ENCODE data around the gene NDUFS1.
"Not testable (repeated sequence)": the region's sequence is repeated elsewhere in the genome, so short reads cannot be mapped to it uniquely, and the experiment has no call there.

NDUFS1 gene

GRCh38 chr2:206112108-206112507 lies 47.1 kb downstream of the NDUFS1 start:
- Histone ChIP-seq H3K4me1 (ENCODE audit: control insufficient read depth, insufficient read depth, low read length) (no peaks in the 10 kb centered on the region), H3K9me3 (ENCODE audit: control insufficient read depth, low read length) (no peaks in the 10 kb centered on the region), H3K4me3 (ENCODE audit: insufficient read depth, low read depth, low read length) (no peak overlapping the region), H3K27me3 (ENCODE audit: control insufficient read depth, insufficient read depth, low read length, poor library complexity, severe bottlenecking) (no peaks in the 10 kb centered on the region), H3K36me3 (ENCODE audit: control insufficient read depth, insufficient read depth, low read length) (no peaks in the 10 kb centered on the region), H3K27ac (ENCODE audit: insufficient read depth, low read depth, low read length, poor library complexity, severe bottlenecking) (no peak overlapping the region)
- 94 to 98% methylated on average over 2 to 3 of the region's 3 CpGs for WGBS, 2 experiments

GRCh38 chr2:206108713-206109112 lies 50.5 kb downstream of the NDUFS1 start:
- Histone ChIP-seq H3K36me3 (ENCODE audit: control insufficient read depth, insufficient read depth, low read length) (no peaks in the 10 kb centered on the region), H3K27ac (ENCODE audit: insufficient read depth, low read depth, low read length, poor library complexity, severe bottlenecking) (no peak overlapping the region), H3K27me3 (ENCODE audit: control insufficient read depth, insufficient read depth, low read length, poor library complexity, severe bottlenecking) (no peaks in the 10 kb centered on the region), H3K9me3 (ENCODE audit: control insufficient read depth, low read length) (no peaks in the 10 kb centered on the region), H3K4me3 (ENCODE audit: insufficient read depth, low read depth, low read length) (no peak overlapping the region), H3K4me1 (ENCODE audit: control insufficient read depth, insufficient read depth, low read length) (no peaks in the 10 kb centered on the region)
- 93% methylated on average over 7 of the region's 7 CpGs for WGBS, 2 experiments

GRCh38 chr2:206105541-206105940 lies 53.7 kb downstream of the NDUFS1 start:
- no peaks in the 10 kb centered on the region for H3K27me3 ChIP-seq (ENCODE audit: control insufficient read depth, insufficient read depth, low read length, poor library complexity, severe bottlenecking)
- 88 to 94% methylated on average over 5 of the region's 5 CpGs for WGBS, 2 experiments
- no peak overlapping the region for H3K4me3 ChIP-seq (ENCODE audit: insufficient read depth, low read depth, low read length)
- H3K4me1 ChIP-seq (ENCODE audit: control insufficient read depth, insufficient read depth, low read length) = no peaks in the 10 kb centered on the region
- H3K27ac ChIP-seq (ENCODE audit: insufficient read depth, low read depth, low read length, poor library complexity, severe bottlenecking) = no peak overlapping the region
- no peaks in the 10 kb centered on the region for H3K36me3 ChIP-seq (ENCODE audit: control insufficient read depth, insufficient read depth, low read length)
- H3K9me3 ChIP-seq (ENCODE audit: control insufficient read depth, low read length) = no peaks in the 10 kb centered on the region

- Histone ChIP-seq H3K9me3 (ENCODE audit: control insufficient read depth, low read length) (no peaks in the 10 kb centered on the region), H3K27me3 (ENCODE audit: control insufficient read depth, insufficient read depth, low read length, poor library complexity, severe bottlenecking) (no peaks in the 10 kb centered on the region), H3K4me3 (ENCODE audit: insufficient read depth, low read depth, low read length) (no peak overlapping the region), H3K4me1 (ENCODE audit: control insufficient read depth, insufficient read depth, low read length) (no peaks in the 10 kb centered on the region), H3K27ac (ENCODE audit: insufficient read depth, low read depth, low read length, poor library complexity, severe bottlenecking) (no peak overlapping the region), H3K36me3 (ENCODE audit: control insufficient read depth, insufficient read depth, low read length) (no peaks in the 10 kb centered on the region)
- WGBS, 2 experiments = 93 to 96% methylated on average over 4 of the region's 4 CpGs
Observed at GRCh38 chr2:206105038-206105437, 54.2 kb downstream of the NDUFS1 start.

- WGBS, 2 experiments = 94 to 96% methylated on average over 19 of the region's 19 CpGs
- not testable (repeated sequence) for H3K4me3 ChIP-seq (ENCODE audit: insufficient read depth, low read depth, low read length); H3K9me3 ChIP-seq (ENCODE audit: control insufficient read depth, low read length); H3K36me3 ChIP-seq (ENCODE audit: control insufficient read depth, insufficient read depth, low read length); H3K27me3 ChIP-seq (ENCODE audit: control insufficient read depth, insufficient read depth, low read length, poor library complexity, severe bottlenecking); H3K27ac ChIP-seq (ENCODE audit: insufficient read depth, low read depth, low read length, poor library complexity, severe bottlenecking); H3K4me1 ChIP-seq (ENCODE audit: control insufficient read depth, insufficient read depth, low read length)
Observed at GRCh38 chr2:206098872-206099271, 60.4 kb downstream of the NDUFS1 start.

- 93 to 96% methylated on average over 9 of the region's 9 CpGs for WGBS, 2 experiments
- H3K27ac ChIP-seq (ENCODE audit: insufficient read depth, low read depth, low read length, poor library complexity, severe bottlenecking) = no peak overlapping the region
- no peak overlapping the region for H3K4me3 ChIP-seq (ENCODE audit: insufficient read depth, low read depth, low read length)
- H3K9me3 ChIP-seq (ENCODE audit: control insufficient read depth, low read length) = no peaks in the 10 kb centered on the region
- H3K27me3 ChIP-seq (ENCODE audit: control insufficient read depth, insufficient read depth, low read length, poor library complexity, severe bottlenecking) = no peaks in the 10 kb centered on the region
- H3K4me1 ChIP-seq (ENCODE audit: control insufficient read depth, insufficient read depth, low read length) = no peaks in the 10 kb centered on the region
- no peaks in the 10 kb centered on the region for H3K36me3 ChIP-seq (ENCODE audit: control insufficient read depth, insufficient read depth, low read length)
Observed at GRCh38 chr2:206098471-206098870, 60.8 kb downstream of the NDUFS1 start.

GRCh38 chr2:206096876-206097275 lies 62.4 kb downstream of the NDUFS1 start:
- Histone ChIP-seq H3K9me3 (ENCODE audit: control insufficient read depth, low read length) (no peaks in the 10 kb centered on the region), H3K4me1 (ENCODE audit: control insufficient read depth, insufficient read depth, low read length) (no peaks in the 10 kb centered on the region), H3K27ac (ENCODE audit: insufficient read depth, low read depth, low read length, poor library complexity, severe bottlenecking) (no peak overlapping the region), H3K27me3 (ENCODE audit: control insufficient read depth, insufficient read depth, low read length, poor library complexity, severe bottlenecking) (no peaks in the 10 kb centered on the region), H3K4me3 (ENCODE audit: insufficient read depth, low read depth, low read length) (no peak overlapping the region), H3K36me3 (ENCODE audit: control insufficient read depth, insufficient read depth, low read length) (no peaks in the 10 kb centered on the region)
- 88 to 93% methylated on average over 2 of the region's 2 CpGs for WGBS, 2 experiments

- no peak overlapping the region for H3K27ac ChIP-seq (ENCODE audit: insufficient read depth, low read depth, low read length, poor library complexity, severe bottlenecking)
- H3K27me3 ChIP-seq (ENCODE audit: control insufficient read depth, insufficient read depth, low read length, poor library complexity, severe bottlenecking) = no peaks in the 10 kb centered on the region
- no peaks in the 10 kb centered on the region for H3K9me3 ChIP-seq (ENCODE audit: control insufficient read depth, low read length)
- no peak overlapping the region for H3K4me3 ChIP-seq (ENCODE audit: insufficient read depth, low read depth, low read length)
- no peaks in the 10 kb centered on the region for H3K4me1 ChIP-seq (ENCODE audit: control insufficient read depth, insufficient read depth, low read length)
- no peaks in the 10 kb centered on the region for H3K36me3 ChIP-seq (ENCODE audit: control insufficient read depth, insufficient read depth, low read length)
- 95 to 96% methylated on average over 3 of the region's 3 CpGs for WGBS, 2 experiments
Observed at GRCh38 chr2:206095536-206096332, 63.5 kb downstream of the NDUFS1 start.

GRCh38 chr2:206092297-206092696 lies 66.9 kb downstream of the NDUFS1 start:
- 88 to 91% methylated on average over 1 to 2 of the region's 2 CpGs for WGBS, 2 experiments
- Histone ChIP-seq H3K27ac (ENCODE audit: insufficient read depth, low read depth, low read length, poor library complexity, severe bottlenecking) (no peak overlapping the region), H3K27me3 (ENCODE audit: control insufficient read depth, insufficient read depth, low read length, poor library complexity, severe bottlenecking) (no peaks in the 10 kb centered on the region), H3K4me3 (ENCODE audit: insufficient read depth, low read depth, low read length) (no peak overlapping the region), H3K9me3 (ENCODE audit: control insufficient read depth, low read length) (no peaks in the 10 kb centered on the region), H3K4me1 (ENCODE audit: control insufficient read depth, insufficient read depth, low read length) (no peaks in the 10 kb centered on the region), H3K36me3 (ENCODE audit: control insufficient read depth, insufficient read depth, low read length) (no peaks in the 10 kb centered on the region)

GRCh38 chr2:206088248-206088647 lies 71.0 kb downstream of the NDUFS1 start:
- Histone ChIP-seq H3K9me3 (ENCODE audit: control insufficient read depth, low read length) (no peaks in the 10 kb centered on the region), H3K4me3 (ENCODE audit: insufficient read depth, low read depth, low read length) (no peak overlapping the region), H3K27me3 (ENCODE audit: control insufficient read depth, insufficient read depth, low read length, poor library complexity, severe bottlenecking) (no peaks in the 10 kb centered on the region), H3K27ac (ENCODE audit: insufficient read depth, low read depth, low read length, poor library complexity, severe bottlenecking) (no peak overlapping the region), H3K36me3 (ENCODE audit: control insufficient read depth, insufficient read depth, low read length) (no peaks in the 10 kb centered on the region), H3K4me1 (ENCODE audit: control insufficient read depth, insufficient read depth, low read length) (peaks cover 3% of the 10 kb centered on the region)

Measured in ectodermal cell (in vitro differentiated cells).